HFFc6 (cell line): Measurements from ENCODE around the gene PNPLA7. TPM values are rescaled to one million over a fixed set of nuclear protein-coding genes. Genes with fewer than 3 reads are reported as not detected.

ENCODE experiments used
- DNase-seq: peaks from one replicate; pipeline ENCODE4 v3.0.0-alpha.2; 2018
- H3K27ac Mint-ChIP-seq: 2 replicates; pipeline ENCODE4 v1.8.0; 2020; ENCODE audit warnings: mild to moderate bottlenecking, mixed read lengths
- H3K27me3 Mint-ChIP-seq: 2 replicates; pipeline ENCODE4 v1.8.0; 2021; ENCODE audit warnings: mild to moderate bottlenecking, moderate library complexity, mixed read lengths; ENCODE audit not compliant: insufficient read depth
- H3K36me3 Mint-ChIP-seq: 2 replicates; pipeline ENCODE4 v1.8.0; 2021; ENCODE audit warnings: low read depth, mixed read lengths
- H3K4me1 Mint-ChIP-seq: 2 replicates; pipeline ENCODE4 v1.8.0; 2020; ENCODE audit warnings: low read depth, mixed read lengths
- H3K4me3 Mint-ChIP-seq: 2 replicates; pipeline ENCODE4 v1.8.0; 2020; ENCODE audit warnings: mild to moderate bottlenecking, moderate library complexity, mixed read lengths
- H3K9me3 Mint-ChIP-seq: 2 replicates; pipeline ENCODE4 v1.8.0; 2020; ENCODE audit warnings: mild to moderate bottlenecking, mixed read lengths
- total RNA-seq, 6 experiments: library from RNA; stranded (reverse); fragmentation: NEBNext Ultra II Directional; extraction: Animal tissue kit (Norgen Biotek cat#: 25700); gene quantifications; 2 replicates in 1 of 6; 3 replicates in 5 of 6; pipeline ENCODE4 v1.2.3, GENCODE V29; 2021
- TF ChIP-seq, protein P1 (sequence below): fragments of 200-600 bp; sonication (generic); IDR thresholded peaks from 2 replicates; pipeline ENCODE4 v1.5.0; 2021; ENCODE audit warnings: antibody characterized with exemption, mild to moderate bottlenecking

Gene PNPLA7
- total RNA-seq, 6 experiments from 2014 or later: 0.20 to 0.90 (median 0.52) TPM

DNA sequence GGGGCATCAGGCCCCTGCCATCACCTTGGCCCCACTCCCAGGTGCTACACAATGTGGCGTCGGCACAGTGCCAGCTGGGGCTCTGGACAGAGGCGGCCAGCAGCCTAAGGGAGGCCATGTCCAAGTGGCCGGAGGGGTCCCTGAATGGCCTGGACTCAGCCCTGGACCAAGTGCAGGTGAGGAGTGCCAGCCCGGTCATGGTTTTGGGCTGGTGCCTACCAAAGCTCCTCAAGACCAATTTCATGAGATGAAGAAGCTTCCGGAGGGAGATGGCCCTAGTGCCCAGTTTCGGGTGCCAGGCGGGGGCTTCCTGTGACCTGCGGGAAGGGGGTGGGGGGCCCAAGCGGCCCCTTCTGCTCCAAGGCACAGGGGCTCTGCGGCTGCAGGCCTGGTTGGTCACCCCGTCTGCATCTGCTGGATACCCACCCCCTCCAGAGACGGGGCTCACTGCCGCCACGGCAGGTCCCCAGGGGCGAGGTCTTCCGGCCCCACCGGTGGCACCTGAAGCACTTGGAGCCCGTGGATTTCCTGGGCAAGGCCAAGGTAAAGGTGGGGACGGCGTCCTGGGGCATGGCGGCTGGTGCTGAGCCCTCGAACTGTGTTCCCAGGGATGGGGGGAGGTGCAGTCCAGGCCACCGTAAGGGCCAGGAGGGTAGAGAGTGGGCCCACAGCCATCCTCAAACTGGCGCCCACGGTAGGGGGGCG lies 121.2 kb downstream of the PNPLA7 start:
- Mint-ChIP-seq H3K27ac (no peak overlapping the region), H3K36me3 (no peaks in the 10 kb centered on the region), H3K9me3 (no peaks in the 10 kb centered on the region), H3K4me3 (no peak overlapping the region), H3K27me3 (no peaks in the 10 kb centered on the region; the same call in 1 of the 2 replicates), H3K4me1 (peaks cover 8% of the 10 kb centered on the region)
- no peak for DNase-seq
- TF ChIP-seq, protein P1, sequence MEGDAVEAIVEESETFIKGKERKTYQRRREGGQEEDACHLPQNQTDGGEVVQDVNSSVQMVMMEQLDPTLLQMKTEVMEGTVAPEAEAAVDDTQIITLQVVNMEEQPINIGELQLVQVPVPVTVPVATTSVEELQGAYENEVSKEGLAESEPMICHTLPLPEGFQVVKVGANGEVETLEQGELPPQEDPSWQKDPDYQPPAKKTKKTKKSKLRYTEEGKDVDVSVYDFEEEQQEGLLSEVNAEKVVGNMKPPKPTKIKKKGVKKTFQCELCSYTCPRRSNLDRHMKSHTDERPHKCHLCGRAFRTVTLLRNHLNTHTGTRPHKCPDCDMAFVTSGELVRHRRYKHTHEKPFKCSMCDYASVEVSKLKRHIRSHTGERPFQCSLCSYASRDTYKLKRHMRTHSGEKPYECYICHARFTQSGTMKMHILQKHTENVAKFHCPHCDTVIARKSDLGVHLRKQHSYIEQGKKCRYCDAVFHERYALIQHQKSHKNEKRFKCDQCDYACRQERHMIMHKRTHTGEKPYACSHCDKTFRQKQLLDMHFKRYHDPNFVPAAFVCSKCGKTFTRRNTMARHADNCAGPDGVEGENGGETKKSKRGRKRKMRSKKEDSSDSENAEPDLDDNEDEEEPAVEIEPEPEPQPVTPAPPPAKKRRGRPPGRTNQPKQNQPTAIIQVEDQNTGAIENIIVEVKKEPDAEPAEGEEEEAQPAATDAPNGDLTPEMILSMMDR: no peak

DNA sequence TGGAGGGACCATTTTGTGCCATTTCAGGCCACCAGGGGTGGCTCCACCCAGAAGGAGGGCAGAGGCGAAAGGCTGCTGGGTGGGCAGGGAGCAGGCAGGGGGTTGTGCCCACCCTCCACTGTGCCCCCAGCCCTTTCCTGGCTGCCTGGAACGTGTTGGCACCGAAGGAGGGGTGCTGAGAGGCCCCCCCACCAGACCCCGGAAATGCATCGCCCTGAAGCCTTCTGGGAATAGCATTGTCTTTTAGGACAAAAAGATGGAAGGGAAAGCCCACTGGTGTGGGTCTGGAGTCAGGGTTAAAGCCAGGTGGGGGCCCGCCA lies 121.9 kb downstream of the PNPLA7 start:
- Mint-ChIP-seq H3K4me3 (no peak overlapping the region), H3K27me3 (no peaks in the 10 kb centered on the region; the same call in 1 of the 2 replicates), H3K36me3 (no peaks in the 10 kb centered on the region), H3K27ac (no peak overlapping the region), H3K4me1 (peaks cover 8% of the 10 kb centered on the region), H3K9me3 (no peaks in the 10 kb centered on the region)
- no peak for DNase-seq
- TF ChIP-seq, protein P1: peak; percentile 38

DNA sequence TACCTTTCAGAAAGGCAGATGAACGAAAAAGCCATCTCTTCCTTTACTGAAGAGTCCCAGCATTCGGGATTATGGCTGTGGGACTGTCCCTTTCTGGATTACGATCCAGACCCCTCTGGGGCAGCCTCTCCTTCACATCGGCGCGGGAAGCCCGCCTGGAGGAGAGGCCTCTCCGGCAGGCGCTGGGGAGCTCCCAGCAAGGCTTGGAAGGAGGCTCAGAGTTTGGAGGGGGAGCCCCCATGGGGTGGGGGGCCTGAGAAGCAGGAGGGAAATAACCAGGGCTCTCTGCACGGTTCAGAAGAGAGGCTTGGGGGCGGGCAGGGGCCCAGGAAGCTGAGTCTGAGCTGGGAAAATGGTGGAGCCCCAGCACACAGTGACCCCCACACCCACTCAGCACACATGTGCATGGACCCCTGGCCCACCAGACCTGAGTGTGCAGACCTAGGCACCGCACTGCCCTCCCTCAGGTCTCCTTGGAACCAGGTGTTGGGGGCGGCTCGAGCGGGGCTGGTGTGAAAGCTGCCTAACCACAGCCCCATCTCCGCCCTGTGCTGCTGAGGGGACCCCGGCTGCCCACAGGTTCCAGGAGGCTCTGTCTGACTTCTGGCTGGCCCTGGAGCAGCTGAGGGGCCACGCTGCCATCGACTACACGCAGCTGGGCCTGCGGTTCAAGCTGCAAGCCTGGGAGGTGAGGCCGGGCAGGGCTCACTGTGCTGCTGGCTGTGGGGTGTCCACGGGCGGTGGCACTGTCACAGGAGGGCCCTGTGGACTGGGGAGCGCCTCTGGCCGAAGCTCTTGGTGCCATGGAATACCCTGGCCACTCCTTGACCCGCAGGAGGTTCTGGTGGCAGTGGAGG lies 122.5 kb downstream of the PNPLA7 start:
- H3K4me1 Mint-ChIP-seq: peaks cover 8% of the 10 kb centered on the region
- no peak overlapping the region for H3K27ac Mint-ChIP-seq
- TF ChIP-seq, protein P1: no peak
- no peak overlapping the region for H3K4me3 Mint-ChIP-seq
- no peaks in the 10 kb centered on the region for H3K36me3 Mint-ChIP-seq
- no peaks in the 10 kb centered on the region; the same call in 1 of the 2 replicates for H3K27me3 Mint-ChIP-seq
- H3K9me3 Mint-ChIP-seq: no peaks in the 10 kb centered on the region
- DNase-seq: no peak

DNA sequence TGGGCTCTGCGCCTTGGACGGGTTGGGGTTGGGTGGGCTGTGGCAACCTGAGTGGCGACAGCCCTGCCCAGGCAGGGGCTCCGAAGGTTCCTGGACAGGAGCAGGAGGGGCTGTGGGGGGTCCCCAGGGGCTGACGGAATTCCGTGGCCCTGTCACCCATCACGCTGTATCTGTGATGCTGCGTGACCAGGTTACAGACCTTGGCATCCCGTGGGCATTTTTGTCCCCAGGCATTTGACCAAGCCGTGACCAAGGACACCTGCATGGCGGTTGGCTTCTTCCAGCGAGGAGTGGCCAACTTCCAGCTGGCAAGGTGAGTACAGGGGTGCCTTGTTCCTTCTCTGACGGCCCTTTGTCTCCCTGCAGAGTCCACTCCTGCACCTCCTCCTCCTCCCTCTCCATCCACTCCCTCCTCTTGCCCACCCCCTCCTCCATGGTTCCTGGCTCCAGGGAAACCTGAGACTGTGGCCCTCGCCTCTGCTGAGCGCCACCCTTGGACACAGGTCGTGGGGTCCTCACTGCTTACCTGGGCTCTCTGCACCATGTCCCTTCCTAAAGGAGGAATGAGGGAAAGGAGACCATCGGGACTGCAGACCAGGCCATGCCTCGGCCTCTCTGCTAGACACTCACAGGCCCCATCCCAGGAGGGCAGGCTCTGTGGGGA lies 124.1 kb downstream of the PNPLA7 start:
- DNase-seq: no peak
- Mint-ChIP-seq H3K27me3 (no peaks in the 10 kb centered on the region; the same call in 1 of the 2 replicates), H3K4me1 (peaks cover 18% of the 10 kb centered on the region), H3K36me3 (no peaks in the 10 kb centered on the region), H3K9me3 (no peaks in the 10 kb centered on the region), H3K4me3 (no peak overlapping the region), H3K27ac (no peak overlapping the region)
- TF ChIP-seq, protein P1: no peak

DNA sequence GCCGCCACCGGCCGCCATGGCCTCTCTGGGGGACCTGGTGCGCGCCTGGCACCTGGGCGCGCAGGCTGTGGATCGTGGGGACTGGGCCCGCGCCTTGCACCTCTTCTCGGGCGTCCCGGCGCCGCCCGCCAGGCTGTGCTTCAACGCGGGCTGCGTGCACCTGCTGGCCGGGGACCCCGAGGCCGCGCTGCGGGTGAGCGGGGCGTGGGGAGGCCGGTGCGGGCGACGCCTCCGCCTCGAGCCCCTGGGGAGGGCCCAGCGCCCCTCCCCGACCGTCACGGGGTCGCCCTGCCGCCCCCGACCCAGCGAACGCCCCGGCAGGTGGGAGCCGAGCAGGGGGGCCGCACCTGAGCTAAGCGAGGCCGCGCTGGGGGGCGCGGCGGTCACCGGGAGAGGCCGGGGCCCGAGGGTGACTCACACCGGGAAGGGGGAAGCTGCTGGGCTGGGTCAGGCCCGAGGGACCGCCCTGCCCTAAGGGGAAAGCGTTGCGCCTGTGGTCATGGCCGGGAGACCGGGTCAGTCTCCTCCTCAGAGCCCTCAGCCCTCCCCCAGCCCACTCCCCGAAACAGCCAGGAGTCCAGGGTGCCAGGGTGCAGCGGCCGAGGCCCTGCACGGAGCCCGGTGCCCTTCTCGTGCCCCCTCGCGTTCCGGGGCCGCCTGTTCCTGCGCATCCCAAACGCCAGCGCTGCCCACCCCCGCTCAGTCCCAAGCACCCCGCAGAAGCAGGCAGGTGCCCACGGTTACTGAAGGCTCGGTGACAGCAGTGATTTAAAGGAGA lies 126.5 kb downstream of the PNPLA7 start:
- no peak for DNase-seq
- Mint-ChIP-seq H3K4me3 (peak overlapping the region; percentile 73), H3K27me3 (no peaks in the 10 kb centered on the region; the same call in 1 of the 2 replicates), H3K4me1 (peaks cover 18% of the 10 kb centered on the region), H3K27ac (no peak overlapping the region), H3K9me3 (no peaks in the 10 kb centered on the region), H3K36me3 (no peaks in the 10 kb centered on the region)
- TF ChIP-seq, protein P1: peak; percentile 64
